ACHN (cell line): ENCODE data around the gene SUV39H1.
"Not testable (repeated sequence)": the region's sequence is repeated elsewhere in the genome, so short reads cannot be mapped to it uniquely, and the experiment has no call there.

Source experiments
- DNase-seq: peaks from one replicate; pipeline ENCODE4 v3.0.0-alpha.2; 2015
- in situ Hi-C: cut with HindIII; loops from 2 replicates; pipeline ENCODE4 v1.10.0; 2017; ENCODE audit warnings: low sequenced_read_pairs, low pct_ligation_motif_present, low pct_unique_long_range_greater_than_20kb

The SUV39H1 gene

GRCh38 chrX:48696301-48696908, at the start of gene SUV39H1:
Gene SUV39H1 (plus strand): TSS chrX:48696734. CDS start chrX:48696785, 51 bp downstream.
- DNase-seq, result peak; percentile 82
- in situ Hi-C loops, result no loop called here

GRCh38 chrX:48648336-48648751, 48.2 kb upstream of the SUV39H1 start:
- in situ Hi-C loops, result no loop called here
- peak; percentile 29 for DNase-seq

- in situ Hi-C loops, result no loop called here
- DNase-seq, result no peak
Observed at GRCh38 chrX:48649102-48649501, 47.4 kb upstream of the SUV39H1 start.

GRCh38 chrX:48652055-48652579, 44.4 kb upstream of the SUV39H1 start:
- in situ Hi-C loops, DNase-seq: not testable (repeated sequence)

DNA sequence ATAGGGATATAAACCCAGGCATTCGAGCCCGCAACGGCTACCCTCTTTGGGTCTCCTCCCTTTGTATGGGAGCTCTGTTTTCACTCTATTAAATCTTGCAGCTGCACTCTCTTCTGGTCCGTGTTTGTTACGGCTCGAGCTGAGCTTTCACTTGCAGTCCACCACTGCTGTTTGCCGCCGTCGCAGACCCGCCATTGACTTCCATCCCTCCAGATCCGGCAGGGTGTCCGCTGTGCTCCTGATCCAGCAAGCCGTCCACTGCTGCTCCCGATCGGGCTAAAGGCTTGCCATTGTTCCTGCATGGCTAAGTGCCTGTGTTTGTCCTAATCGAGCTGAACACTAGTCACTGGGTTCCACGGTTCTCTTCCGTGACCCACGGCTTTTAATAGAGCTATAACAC, 41.8 kb upstream of the SUV39H1 start:
- in situ Hi-C loops, DNase-seq: not testable (repeated sequence)

- in situ Hi-C loops, DNase-seq: not testable (repeated sequence)
Observed at GRCh38 chrX:48659686-48660085, 36.8 kb upstream of the SUV39H1 start.

DNA sequence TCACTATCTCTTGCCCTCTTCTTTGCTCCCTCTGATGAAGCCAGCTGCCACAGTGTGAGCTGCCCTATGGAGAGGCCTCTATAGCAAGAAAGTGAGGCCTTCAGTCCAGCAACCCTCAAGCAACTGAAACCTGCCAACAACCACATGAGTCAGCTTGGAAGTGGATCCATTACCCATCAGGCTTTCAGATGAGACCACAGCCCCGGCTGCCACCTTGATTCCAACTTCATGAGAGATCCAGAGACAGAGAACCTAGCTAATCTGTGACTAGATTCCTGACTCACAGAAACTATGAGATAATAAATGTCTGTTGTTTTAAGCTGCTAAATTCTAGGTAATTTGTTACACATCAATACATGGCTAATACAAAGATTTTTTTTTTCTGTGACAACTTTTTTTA, 33.3 kb upstream of the SUV39H1 start:
- in situ Hi-C loops, result no loop called here
- DNase-seq, result no peak

GRCh38 chrX:48664156-48664555, 32.4 kb upstream of the SUV39H1 start:
- DNase-seq, result no peak
- in situ Hi-C loops, result no loop called here

GRCh38 chrX:48665991-48666390, 30.5 kb upstream of the SUV39H1 start:
- DNase-seq, result no peak
- in situ Hi-C loops, result no loop called here

DNA sequence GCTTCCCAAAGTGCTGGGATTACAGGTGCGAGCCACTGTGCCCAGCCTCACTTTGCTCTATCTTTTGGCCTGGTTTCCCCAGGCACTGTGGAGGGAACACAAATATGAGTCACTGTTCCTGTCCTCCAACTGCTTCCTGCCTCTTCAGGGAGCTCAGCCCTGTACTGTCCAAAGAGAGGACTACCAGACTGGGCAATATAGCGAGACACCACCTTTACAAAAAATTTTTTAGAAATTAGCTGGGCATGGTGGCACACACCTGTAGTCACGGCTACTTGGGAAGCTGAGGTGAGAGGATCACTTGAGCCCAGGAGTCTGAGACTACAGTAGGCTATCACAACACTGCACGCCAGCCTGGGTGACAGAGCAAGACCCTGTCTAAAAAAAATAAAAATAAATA, 29.9 kb upstream of the SUV39H1 start:
- in situ Hi-C loops, result no loop called here
- no peak for DNase-seq

DNA sequence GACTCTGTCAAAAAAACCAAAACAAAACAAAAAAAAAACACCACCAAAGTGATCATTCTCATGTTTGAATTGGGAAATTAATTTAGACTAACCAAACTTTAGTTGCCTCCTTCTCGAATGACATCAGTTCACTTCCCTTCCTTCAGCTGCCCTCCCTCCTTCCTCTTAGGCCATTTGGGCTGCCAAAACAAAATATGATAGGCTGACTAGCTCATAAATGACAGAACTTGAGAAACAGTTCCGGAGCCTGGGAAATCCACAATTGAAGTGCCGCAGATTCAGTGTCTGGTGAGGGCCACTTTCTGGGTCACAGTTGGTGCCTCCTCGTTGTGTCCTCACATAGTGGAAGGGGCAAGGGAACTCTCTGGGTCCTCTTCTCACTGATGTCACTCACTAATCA, 29.0 kb upstream of the SUV39H1 start:
- DNase-seq, result no peak
- in situ Hi-C loops, result no loop called here

- DNase-seq, in situ Hi-C loops: not testable (repeated sequence)
Observed at GRCh38 chrX:48668187-48668586, 28.3 kb upstream of the SUV39H1 start.

DNA sequence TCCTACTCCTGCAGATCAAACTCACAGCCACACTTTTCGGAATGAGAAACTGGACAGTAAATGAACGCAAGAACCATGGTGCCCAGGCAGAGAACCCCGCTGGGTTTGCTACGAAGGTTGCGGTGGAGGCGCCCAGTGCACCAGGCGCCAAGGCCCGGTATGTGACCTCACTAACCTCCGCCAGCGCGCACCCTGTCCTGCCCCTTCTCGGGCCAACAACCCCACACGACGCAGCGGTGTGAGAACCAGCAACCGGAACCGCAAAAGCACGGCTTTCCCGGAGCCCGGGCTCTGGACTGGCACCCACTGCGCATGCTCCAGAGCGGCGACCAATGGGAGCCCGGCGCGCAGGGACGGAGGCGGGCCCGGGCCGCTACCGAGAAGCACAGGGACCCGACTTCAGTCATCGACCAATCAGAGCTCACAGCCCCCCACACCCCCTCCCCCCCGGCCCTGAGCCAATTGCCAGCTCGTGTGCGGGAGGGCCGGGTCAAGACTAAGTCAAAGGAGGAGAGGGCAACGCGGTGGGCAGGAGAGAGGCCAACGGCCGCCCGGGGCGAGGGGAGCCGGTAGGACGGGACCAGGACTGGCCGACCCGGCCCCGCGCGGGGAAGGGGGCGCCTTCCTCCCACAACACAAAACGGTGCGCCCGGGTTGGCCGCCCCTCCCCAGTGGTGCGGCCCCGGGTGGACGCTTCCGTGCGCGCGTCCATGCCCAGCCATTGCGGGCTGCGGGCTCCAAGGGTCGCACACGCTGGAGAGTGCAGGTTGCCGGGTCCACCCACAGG, 20.2 kb upstream of the SUV39H1 start:
- peak; percentile 78 for DNase-seq
- in situ Hi-C loops, result no loop called here

DNA sequence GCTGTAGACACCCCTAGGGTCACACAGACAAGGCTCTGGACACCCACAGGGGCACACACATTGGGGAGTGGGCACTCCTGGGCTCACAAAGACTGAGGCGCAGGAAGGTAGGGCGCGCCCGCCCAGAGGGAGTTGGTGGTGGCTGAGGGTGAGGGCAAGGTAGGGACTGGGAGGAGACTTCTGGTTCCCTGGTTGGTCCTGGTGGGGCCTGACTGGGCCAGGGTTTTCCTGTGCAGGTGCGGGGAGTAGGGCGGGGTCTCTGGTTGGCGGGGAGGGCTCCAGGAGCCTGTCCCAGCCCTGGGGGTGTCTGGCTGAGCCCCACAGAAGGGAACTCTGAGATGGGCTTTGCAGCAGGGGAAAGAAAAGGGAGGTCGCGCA, 19.7 kb upstream of the SUV39H1 start:
- in situ Hi-C loops, result no loop called here
- peak; percentile 0 for DNase-seq

DNA sequence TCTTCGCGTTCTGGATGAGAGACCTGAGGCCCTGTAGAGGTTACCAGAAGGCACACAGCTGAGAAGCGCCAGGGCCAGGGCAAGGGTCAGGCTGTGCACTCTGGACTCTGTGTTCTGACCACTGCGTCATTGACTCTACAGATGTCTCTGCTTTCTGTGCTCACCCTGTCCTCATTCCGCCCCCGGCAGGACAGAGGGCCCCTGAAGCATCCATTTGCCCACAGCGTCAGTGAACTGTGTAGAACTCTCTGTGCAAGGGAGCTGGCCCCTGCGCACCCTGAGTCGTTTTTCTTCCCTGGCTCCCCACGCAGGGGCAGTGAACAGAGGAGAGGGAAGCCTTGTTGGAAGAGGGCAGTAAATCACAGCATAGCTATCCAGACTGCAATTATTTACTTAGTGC, 19.0 kb upstream of the SUV39H1 start:
- DNase-seq, result no peak

GRCh38 chrX:48680467-48680866, 16.1 kb upstream of the SUV39H1 start:
- not testable (repeated sequence) for DNase-seq

More for the DNA sequence above, 19.0 kb upstream of the SUV39H1 start:
- in situ Hi-C loops, result no loop called here

DNA sequence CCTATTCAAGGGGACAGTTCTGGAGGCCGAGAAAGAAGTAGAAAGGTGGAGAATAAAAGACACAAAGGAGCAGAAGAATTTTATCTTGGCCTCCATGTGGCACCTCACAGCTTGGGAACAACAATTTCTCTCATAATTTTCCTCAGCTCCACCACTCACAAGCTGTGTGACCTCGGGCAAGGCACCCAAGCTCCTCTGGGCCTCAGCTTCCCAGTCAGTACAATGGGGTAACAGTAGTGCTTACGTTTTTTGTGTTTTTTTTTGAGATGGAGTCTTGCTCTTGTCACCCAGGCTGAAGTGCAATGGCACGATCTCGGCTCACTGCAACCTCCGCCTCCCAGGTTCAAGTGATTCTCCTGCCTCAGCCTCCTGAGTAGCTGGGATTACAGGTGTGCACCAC, 15.6 kb upstream of the SUV39H1 start:
- in situ Hi-C loops, DNase-seq: not testable (repeated sequence)

More at GRCh38 chrX:48680467-48680866, 16.1 kb upstream of the SUV39H1 start:
- in situ Hi-C loops, result not testable (repeated sequence)

- in situ Hi-C loops, result no loop called here
- DNase-seq, result no peak
Observed at GRCh38 chrX:48681539-48682183, 14.9 kb upstream of the SUV39H1 start.

DNA sequence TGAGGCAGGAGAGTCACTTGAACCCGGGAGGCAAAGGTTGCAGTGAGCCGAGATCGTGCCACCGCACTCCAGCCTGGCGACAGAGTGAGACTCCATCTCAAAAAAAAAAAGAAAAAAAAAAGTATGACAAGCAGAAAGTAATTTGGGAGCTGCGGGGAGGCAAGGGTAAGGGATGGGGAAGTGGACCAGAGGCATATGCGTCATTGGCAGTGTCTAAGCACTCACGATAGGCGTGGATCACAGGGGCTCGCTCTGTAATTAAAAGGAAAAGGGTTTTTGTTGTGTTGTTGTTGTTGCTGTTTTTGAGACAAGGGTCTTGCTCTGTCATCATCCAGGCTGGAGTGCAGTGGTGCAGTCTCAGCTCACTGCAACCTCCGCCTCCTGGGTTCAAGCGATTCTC, 13.7 kb upstream of the SUV39H1 start:
- DNase-seq, in situ Hi-C loops: not testable (repeated sequence)
